GM19455 (cell line): ENCODE data around the gene CYP1A2.

Experiments
- ATAC-seq: cut with Tn5 transposase; IDR thresholded peaks from one replicate; pipeline ENCODE4 v1.9.1; 2021; ENCODE audit not compliant: unreplicated experiment

The CYP1A2 gene

DNA sequence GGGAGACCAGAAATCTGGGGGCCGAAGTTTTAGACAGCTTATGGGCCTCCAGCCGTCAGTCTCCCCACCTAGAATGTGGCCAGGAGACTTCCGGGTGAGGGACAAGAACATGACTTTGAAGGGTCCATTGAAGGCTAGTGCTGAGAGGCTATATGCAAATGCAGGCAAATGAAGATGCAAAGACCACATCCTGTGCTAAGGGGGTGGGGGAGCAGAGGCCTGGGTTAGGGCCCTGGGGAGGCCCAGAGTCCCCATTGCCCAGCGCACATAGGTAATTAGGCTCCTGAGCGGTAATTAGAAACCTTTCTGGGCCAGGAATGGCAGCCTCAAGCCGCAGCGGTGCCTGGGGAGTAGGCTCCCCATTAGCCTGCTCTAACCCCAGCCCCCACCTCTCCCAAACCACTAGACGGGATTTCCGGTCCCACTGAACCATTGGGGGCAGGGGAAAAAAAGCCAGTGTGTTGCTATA lies 40.1 kb downstream of the CYP1A2 start:
- ATAC-seq = peak; percentile 23

DNA sequence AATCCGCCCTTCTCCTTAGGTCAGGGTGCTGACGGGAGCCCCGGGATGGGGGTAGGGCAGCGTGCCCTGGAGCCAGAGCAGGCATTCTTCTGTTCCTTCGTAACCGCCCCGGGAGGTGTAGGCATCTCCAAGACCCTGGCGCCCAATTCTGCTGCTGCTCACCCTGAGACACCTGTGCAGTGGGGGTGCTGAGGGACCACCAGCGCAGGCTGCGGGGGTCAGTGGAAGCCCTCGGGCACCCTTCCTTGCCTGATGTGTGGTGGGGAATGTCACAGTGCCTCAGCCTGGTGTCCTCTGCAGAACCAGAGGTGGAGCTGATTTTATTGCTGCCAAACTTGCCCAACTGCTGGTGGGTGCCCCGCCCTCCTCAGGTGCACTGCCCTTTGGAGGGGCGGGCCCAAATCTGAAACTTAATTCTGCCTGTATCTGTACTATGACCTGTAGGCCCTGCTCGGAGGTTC lies 40.6 kb downstream of the CYP1A2 start:
- ATAC-seq = no peak

DNA sequence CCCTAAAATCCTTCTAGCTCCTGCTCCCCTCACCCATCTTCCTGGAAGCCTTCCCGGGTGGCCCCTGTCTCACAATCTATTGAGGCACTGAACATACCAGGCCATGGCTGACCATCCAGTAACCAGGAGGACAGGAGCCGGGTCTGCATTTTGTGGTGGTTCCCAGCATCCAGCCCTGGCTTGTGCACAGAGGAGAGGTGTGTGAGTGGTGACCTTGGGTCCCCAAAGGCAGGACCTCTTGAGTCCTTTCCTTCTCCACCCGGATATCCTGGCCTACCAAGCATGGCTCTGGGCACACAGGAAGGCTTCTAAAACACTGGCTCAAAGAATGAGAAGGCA lies 41.1 kb downstream of the CYP1A2 start:
- ATAC-seq = no peak

DNA sequence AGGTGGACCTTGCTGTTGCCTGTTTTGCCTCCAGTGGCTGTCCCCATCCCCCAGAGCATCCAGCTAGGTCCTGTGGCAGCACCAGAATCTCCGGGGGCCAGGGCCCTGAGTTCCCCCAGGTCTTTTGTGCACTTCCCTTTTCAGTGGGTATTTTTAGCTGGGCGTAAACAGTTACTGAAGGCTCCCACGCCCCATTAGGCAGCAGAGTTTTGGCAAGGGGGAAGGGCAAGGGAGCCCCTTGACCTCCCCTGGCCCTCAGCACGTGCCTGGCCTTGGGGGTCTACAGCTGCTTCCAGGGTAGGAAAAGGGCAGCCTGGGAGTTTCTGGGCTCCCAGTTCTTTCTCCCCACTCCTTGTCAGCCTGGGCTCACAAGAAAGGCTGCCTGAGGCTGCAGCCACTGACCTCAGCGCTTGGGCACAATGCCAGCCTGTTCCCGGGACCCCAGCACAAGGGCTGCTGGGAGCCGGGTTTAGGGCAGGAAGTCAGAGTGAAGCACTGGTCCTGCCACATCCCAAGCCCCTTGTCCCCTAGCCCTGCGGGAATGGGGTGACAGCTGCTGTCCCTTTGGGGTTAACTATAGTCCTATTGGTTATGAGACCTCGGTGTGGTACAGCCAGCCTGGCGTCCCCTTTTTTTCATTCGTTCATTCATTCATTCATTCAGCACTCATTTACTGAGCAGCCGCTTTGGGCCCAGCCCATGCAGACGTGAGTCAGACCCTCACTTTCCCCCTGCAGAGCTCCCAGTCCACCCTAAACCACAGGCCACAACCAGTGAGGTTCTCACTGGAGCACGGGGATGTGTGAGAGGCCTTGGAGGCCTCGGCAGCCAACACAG lies 41.7 kb downstream of the CYP1A2 start:
- no peak for ATAC-seq

DNA sequence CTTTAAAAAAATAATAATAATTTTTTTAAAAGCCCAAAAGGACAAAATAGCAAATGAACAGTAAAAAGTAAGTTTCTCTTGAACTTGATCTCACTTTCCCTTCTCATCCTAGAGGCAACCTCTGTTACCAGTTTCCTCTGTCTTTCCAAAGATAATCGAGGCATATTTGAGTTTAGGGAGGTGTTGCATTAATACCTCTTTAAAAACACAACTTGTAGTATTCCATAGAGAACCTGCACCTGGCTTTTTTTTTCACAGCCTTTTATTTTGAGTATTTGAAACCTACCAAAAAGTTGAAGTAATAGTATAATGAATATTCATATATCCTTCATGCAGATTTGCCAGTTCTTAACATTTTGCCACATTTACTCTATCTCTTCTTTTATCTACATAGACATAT lies 42.4 kb downstream of the CYP1A2 start:
- ATAC-seq = no peak

DNA sequence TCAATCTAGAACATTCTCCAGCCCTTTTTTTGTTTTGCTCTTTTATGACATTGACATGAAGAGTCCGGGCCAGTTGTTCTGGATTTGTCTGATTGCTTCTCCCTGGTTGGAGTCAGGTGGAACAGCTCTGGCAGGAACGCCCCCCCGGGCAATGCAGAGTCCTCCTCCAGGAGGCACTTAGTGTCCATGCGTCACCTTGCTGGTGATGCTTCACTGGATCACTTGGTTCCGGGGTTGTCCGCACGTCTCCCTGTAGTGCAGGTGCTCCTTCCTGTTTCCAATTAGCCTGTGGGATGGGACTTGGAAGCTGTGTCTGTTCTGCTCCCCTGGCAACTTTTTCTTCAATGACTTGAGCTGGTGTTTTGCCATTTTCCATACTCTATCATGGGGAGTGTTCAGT lies 43.0 kb downstream of the CYP1A2 start:
- ATAC-seq = no peak

DNA sequence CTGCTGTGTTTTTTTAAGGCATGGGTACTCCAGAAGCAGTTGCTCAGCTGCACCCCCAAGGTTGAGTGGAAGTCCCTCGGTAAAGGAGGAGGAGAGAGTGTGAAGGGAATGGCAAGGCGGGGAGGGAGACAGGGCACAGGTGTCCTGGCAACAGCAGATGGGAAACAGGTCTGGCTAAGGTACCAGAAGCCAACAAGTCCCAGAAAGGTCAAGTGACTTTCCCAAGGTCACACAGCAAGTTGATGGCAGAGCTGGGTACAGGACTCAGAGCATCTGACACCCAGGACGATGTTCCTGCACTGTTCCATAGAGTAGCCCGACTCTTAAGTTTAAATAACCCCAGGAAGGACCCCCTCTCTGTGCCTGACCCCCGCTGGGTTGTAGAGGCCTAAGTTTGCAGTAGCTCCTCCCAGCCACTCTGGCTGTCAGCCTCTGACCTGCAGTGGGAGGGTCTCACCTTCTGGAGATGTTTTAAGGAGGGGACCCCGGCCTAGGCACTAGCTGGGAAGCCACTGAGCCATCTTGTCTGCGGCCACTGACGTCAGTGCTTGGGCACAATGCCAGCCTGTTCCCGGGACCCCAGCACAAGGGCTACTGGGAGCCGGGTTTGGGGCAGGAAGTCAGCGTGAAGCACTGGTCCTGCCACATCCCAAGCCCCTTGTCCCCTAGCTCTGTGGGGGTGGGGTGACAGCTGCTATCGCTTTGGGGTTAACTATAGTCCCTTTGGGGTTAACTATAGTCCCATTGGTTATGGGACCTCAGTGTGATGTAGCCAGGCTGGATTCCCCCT lies 43.8 kb downstream of the CYP1A2 start:
- no peak for ATAC-seq

DNA sequence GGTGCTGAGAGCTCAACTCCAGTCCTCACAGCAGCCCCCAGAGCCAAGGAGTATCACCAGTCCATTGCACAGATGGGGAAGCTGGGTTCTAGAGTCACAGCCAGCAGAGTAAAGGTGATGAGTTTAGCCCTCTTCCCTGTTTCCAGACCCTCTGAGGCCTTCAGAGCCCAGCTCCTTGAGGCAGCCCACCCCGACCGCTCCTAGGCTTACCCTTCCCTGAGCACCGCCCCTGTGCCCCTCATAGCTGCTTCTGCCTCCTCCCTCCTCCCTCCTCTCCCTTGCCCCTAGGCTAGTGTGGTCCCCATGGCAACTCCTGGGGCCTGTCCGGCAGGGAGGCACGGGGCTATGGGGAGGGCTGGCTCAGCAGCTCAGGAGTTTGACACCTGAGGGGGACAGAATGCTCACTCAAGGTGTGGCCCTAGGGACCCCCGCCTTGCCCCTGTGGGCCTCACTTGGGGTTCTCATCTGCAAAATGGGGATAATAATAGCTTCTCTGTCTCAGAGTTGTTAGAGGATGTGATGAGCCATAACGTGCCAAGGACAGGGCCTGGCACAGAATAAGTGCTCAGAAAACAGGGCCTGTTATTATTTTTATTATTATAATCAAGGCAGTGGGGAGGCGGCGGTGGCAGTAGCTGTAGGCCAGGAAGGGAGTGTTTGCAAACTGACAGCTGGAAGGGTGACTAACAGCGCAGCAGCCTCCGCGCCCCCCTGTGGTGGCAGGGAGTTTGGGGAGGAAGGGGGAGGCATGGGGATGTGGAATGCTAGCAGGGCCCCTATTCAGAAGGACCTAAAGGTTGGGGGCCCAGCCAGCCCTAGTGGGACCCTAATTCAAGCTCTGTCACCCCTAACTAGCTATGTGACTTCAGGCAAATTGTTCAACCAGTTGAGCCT lies 44.7 kb downstream of the CYP1A2 start:
- no peak for ATAC-seq

DNA sequence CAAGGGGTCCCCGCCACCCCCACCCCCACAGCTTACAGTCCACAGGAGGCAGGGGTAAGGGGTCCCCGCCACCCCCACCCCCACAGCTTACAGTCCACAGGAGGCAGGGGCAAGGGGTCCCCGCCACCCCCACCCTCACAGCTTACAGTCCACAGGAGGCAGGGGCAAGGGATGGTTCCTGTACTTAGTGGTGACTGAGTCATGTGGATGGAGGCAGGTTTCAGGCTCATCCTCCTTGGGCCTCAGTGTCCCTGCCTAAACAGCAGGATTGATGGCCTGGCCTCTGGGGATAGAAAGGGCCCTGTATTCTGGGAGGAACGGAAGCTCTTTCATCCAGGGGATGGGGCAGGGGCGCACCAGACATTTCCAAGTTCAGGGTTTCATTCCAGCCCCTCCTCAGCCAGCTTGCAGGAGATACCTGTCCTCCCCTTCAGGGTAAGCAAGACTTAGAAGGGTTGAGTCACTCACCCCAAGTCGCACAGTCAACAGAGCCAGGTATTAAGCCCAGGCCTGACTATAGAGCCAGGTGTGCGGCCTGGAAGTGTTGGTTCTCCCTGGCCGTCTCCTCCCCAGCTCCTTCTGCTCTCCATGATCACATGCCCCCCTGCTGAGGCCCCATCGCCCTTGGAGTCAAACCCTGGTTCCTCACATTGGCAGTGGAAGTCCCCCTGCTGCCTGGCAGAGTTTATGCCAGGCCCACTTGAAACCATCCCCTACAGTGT lies 45.8 kb downstream of the CYP1A2 start:
- no peak for ATAC-seq

DNA sequence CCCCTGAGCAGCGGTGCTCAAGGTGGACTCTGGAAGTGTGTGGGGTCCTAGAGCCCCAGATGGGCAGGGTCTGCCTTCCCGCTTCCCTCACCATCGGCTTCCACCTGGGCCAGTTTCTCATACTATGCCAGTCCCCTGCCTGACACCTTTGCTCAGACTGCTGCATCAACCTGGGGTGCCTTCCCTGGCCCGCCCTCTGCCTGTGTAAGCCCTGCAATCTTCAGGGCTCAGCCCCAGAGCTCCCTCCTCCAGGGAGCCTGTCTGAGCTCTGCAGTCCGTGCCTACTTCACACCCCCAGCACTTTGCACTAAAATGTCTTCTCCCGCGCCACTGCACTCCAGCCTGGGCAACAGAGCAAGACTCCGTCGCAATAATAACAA lies 46.3 kb downstream of the CYP1A2 start:
- no peak for ATAC-seq

DNA sequence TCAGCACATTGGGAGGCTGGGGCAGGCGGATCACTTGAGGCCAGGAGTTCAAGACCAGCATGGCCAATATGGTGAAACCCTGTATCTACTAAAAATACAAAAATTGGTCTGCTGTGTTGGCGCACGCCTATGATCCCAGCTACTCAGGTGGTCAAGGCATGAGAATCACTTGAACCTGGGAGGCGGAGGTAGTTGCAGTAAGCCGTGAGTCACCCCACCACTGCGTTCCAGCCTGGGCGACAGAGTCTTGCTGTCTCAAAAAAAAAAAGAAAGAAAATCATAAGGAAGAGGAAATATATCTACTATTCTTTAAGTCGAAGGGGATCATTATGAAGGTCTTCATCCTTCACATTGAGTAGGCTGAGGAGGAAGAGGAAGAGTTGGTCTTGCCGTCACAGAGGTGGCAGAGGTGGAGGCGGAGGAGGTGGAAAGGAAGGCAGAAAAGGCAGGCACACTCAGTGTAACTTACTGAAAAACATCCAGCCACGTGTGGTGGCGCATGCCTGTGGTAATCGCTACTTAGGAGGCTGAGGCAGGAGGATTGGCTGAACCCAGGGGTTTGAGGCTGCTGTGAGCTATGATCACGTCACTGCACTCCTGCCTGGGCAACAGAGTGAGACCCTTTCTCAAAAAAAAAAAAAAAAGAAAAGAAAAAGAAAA lies 47.5 kb downstream of the CYP1A2 start:
- no peak for ATAC-seq

DNA sequence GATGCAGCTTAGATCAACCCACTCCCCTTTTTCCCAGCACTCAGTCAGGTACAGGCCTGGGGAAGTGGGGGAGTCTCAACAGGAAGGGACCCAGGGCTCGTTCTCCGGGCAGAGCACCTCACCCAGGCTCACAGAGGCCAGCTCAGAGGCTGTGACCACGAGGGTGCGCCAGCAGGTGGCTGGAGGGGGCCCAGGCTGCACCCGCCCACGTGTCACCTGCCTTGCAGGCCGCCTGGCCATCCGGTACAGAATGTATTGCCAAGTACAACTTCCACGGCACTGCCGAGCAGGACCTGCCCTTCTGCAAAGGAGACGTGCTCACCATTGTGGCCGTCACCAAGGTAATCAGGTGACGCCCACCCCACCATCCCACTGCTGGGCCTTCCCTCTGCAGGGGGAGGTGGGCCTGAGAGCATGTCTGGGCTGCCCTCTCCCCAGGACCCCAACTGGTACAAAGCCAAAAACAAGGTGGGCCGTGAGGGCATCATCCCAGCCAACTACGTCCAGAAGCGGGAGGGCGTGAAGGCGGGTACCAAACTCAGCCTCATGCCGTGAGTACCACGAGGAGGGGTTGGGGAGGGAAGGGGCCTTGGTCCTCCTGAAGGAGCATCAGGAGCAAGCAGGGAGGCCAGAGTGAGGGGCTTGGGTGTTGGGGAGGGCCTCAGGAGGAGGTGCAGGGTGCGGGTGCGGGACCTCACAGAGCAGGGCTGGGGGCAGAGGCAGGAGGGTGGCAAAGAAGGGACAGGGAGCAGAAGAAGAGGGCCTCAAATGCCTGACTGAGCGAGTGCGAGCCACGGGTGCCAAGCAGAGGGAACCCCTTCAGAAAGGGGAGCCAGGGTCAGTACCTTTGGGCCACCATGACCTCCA lies 50.0 kb downstream of the CYP1A2 start:
- ATAC-seq = no peak

DNA sequence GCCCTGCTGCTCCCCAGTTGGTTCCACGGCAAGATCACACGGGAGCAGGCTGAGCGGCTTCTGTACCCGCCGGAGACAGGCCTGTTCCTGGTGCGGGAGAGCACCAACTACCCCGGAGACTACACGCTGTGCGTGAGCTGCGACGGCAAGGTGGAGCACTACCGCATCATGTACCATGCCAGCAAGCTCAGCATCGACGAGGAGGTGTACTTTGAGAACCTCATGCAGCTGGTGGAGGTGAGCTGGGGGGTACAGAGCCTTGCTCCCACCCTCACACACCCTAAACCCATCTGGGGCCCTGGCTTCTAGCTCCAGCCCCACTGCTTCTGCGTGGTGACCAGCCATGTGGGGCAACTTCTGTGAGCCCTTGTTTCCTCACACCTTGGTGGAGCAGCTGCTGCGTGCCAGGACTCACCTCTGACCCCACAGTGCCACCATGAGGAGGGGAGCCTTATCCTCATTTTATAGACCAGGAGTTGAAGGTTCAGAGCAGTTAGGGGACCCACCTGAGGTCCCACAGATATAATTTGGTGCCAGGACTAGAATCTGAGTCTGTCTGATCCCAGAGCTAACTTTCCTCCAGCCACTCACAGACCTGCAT lies 50.7 kb downstream of the CYP1A2 start:
- ATAC-seq = no peak

DNA sequence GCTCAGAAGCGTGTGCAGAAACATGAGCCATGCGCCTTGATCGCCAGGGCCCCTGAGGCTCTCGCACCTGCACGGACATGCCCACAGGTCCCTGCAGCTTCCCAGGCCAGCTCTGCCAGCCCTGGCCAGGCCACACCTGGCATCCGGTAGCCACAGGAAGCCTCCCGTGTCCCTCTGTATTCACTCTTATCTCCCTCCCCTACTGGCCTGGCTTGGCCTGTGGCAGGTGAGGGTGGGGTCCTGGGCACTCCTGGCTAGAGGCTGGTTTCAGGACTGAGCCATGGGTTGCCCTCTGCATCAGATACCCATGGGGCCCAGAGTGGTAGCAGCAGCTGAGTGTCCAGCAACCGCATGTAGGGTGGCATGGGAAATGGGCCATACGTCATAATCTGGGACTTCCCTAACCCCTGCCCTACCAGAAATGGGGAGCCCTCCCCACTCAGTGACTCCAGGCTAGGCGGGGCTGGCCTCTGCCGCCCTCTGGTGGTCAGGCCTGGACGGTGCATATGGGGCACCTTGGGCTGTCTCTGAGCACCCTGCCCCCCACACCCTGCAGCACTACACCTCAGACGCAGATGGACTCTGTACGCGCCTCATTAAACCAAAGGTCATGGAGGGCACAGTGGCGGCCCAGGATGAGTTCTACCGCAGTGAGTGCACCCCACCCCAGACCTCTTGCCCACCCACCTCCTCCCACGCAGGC lies 51.4 kb downstream of the CYP1A2 start:
- peak; percentile 74 for ATAC-seq

DNA sequence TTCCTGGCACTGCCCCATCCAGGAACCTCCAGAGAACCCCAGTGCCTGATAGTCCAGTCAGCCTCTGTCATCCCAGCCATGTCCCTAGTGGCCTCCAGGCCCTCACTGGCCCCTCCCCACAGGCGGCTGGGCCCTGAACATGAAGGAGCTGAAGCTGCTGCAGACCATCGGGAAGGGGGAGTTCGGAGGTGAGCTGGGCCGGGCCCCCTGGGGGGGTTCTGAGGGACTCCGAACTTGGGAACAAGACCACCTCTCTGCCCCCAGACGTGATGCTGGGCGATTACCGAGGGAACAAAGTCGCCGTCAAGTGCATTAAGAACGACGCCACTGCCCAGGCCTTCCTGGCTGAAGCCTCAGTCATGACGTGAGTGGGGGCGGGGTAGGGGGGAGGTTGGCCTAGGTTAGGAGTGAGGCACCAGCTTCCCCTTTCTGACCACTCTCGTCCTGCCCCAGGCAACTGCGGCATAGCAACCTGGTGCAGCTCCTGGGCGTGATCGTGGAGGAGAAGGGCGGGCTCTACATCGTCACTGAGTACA lies 52.0 kb downstream of the CYP1A2 start:
- no peak for ATAC-seq

DNA sequence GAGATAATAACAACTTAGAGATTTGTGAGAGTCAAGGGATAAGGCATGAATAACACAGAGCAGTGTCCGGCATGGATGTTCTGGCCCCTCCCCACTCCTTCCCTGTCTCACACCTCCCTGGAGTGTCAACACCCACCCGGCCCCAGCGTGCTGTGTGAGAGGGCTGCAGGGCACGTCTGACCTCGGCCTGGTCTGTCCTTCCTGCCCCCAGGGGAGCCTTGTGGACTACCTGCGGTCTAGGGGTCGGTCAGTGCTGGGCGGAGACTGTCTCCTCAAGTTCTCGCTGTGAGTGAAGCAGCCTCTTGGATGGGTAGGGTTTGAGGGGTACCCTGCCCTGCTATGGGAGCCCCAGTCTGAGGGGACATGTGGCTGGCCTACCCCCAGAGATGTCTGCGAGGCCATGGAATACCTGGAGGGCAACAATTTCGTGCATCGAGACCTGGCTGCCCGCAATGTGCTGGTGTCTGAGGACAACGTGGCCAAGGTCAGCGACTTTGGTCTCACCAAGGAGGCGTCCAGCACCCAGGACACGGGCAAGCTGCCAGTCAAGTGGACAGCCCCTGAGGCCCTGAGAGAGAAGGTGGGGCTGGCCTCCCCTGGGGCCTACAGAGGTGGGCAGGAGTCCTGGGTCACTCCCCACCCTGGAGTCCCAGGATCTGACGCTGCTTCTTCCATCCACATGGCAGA lies 52.8 kb downstream of the CYP1A2 start:
- no peak for ATAC-seq

DNA sequence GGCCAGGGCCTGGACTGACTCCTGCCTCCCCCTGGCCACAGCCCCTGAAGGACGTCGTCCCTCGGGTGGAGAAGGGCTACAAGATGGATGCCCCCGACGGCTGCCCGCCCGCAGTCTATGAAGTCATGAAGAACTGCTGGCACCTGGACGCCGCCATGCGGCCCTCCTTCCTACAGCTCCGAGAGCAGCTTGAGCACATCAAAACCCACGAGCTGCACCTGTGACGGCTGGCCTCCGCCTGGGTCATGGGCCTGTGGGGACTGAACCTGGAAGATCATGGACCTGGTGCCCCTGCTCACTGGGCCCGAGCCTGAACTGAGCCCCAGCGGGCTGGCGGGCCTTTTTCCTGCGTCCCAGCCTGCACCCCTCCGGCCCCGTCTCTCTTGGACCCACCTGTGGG lies 53.6 kb downstream of the CYP1A2 start:
- no peak for ATAC-seq
